RWPE1 (cell line): Measurements from ENCODE around the gene SLC4A11.

Experiments
- CTCF ChIA-PET: fragments of 350-600 bp; sonication (Branson Sonifier 250); formaldehyde crosslinking; extraction: SDS; loops from one replicate; lab custom pipeline; 2021; lab: Yijun Ruan, JAX
- POLR2A ChIA-PET: fragments of 400-600 bp; formaldehyde crosslinking; extraction: SDS; loops from one replicate; lab custom pipeline; 2020; ENCODE audit warnings: antibody characterized with exemption; ENCODE audit not compliant: low non-redundant PET; lab: Yijun Ruan, JAX
- DNase-seq: peaks from one replicate; pipeline ENCODE4 v3.0.0; 2012; ENCODE audit warnings: low spot score
- H3K27ac ChIP-seq: fragments of 450-650 bp; 2 replicates; pipeline ENCODE4 v1.5.1; 2017
- CTCF ChIP-seq: fragments of 450-650 bp; conservative IDR thresholded peaks from 2 replicates; pipeline ENCODE4 v1.5.1; 2017; ENCODE audit warnings: low read depth, mild to moderate bottlenecking

SLC4A11 gene

GRCh38 chr20:3243718-3244358 is 4.8 kb upstream of the SLC4A11 start:
- TF ChIP-seq CTCF, result no peak
- ChIA-PET CTCF (no interaction called here), POLR2A (no interaction called here)
- DNase-seq, result no peak
- no peak overlapping the region for H3K27ac ChIP-seq

GRCh38 chr20:3242172-3242692 is 3.2 kb upstream of the SLC4A11 start:
- ChIA-PET CTCF (no interaction called here), POLR2A (no interaction called here)
- DNase-seq, result no peak
- no peak for TF ChIP-seq CTCF
- H3K27ac ChIP-seq, result peak overlapping the region; percentile 34; the same call in 1 of the 2 replicates

- TF ChIP-seq CTCF, result no peak
- peak overlapping the region; percentile 87 for H3K27ac ChIP-seq
- no peak for DNase-seq
- ChIA-PET POLR2A (no interaction called here), CTCF (no interaction called here)
Observed at GRCh38 chr20:3240776-3241363, 1.9 kb upstream of the SLC4A11 start.

GRCh38 chr20:3239867-3240775 is 1.1 kb upstream of the SLC4A11 start:
- TF ChIP-seq CTCF, result no peak
- POLR2A ChIA-PET, result interaction anchor here (0.7 to 1.7 kb wide), 3 partner anchors 32 to 664 kb away, joined by 3 to 5 read pairs (median 4); partner anchors contain the start of gene ITPA
- H3K27ac ChIP-seq, result peak overlapping the region; percentile 87
- DNase-seq, result peak; percentile 61
- CTCF ChIA-PET, result interaction anchor here (0.9 to 1.1 kb wide), 2 partner anchors 10 to 37 kb away, joined by 3 to 5 read pairs; no protein-coding TSS in a partner anchor

- CTCF ChIA-PET, result interaction anchor here (1.1 kb wide), 1 partner anchor 11 kb away, joined by 5 read pairs; no protein-coding TSS in a partner anchor
Observed at GRCh38 chr20:3238616-3239025, 369 bp downstream of the SLC4A11 start.

More at GRCh38 chr20:3238616-3239025, 369 bp downstream of the SLC4A11 start:
- DNase-seq, result peak; percentile 83
- H3K27ac ChIP-seq, result peak overlapping the region; percentile 87
- TF ChIP-seq CTCF, result no peak
- POLR2A ChIA-PET, result interaction anchor here (1.7 kb wide), 1 partner anchor 30 kb away, joined by 5 read pairs; the partner anchor contains the start of gene ITPA
